ENCODE results near the gene NOM1. TPM values are rescaled to one million over a fixed set of nuclear protein-coding genes. Genes with fewer than 3 reads are reported as not detected.
A peak's percentile ranks its signal among the peaks of the same experiment; 100 is the strongest.

The NOM1 gene
- total RNA-seq, 4 donors from 2014 or later = 12.6 to 20.8 (median 16.3) TPM

DNA sequence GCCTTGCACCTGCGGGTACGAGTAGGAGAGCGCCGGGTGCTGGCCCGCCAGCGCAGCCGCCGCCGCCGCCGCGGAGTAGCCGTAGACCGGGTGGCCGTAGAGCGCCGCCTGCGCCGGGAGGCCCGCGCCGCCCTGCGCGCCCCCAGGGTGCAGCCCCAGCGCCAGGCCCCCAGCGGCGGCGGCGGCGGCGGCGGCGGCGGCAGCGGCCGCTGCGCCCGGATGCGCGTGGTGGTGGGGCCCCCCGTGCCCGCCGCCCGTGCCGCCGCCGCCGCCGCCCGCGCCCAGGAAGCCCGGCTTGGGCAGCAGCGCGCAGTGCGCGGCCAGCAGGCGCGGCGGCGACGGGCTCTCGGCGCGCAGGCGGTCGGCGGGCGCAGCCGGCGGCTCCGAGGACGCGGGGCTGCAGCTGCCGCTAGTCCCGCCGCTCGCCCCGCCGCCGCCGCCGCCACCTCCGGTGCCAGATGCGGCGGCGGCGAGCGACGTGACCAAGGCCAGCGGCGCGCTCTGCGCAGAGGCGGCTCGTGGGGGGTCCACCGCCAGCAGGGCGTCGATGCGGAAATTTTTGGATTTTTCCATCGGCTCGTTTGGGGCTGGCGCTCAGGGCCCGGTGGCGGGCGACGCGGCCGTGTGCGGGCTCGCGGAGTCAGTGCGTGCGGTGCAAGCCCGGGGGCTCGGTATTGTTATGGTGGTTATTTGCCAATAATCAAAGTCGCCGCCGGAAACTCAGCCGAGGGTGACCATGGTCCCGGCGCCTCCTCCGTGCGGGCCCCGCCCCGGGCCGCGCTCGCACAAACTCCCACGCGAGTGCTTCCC, 60.5 kb downstream of the NOM1 start:
- Histone ChIP-seq H3K36me3 (no peaks in the 10 kb centered on the region), H3K4me1 (peaks cover 12 to 48% (median 39%) of the 10 kb centered on the region in 4 donors), H3K27me3 (peaks cover 0 to 98% (median 68%) of the 10 kb centered on the region in 4 donors), H3K4me3 (peak overlapping the region; percentile 54 to 63 (median 56)), H3K9me3 (no peaks in the 10 kb centered on the region), H3K27ac (replicated peaks in 1 of 4) (no peak overlapping the region)
- DNase-seq (ENCODE audit: extremely low spot score) = no peak
- WGBS = 0% methylated on average over 1 of the region's 130 CpGs
- no peak for TF ChIP-seq POLR2A (IDR thresholded peaks at IDR 0.05; ENCODE audit: low read depth)
- TF ChIP-seq, protein P1, sequence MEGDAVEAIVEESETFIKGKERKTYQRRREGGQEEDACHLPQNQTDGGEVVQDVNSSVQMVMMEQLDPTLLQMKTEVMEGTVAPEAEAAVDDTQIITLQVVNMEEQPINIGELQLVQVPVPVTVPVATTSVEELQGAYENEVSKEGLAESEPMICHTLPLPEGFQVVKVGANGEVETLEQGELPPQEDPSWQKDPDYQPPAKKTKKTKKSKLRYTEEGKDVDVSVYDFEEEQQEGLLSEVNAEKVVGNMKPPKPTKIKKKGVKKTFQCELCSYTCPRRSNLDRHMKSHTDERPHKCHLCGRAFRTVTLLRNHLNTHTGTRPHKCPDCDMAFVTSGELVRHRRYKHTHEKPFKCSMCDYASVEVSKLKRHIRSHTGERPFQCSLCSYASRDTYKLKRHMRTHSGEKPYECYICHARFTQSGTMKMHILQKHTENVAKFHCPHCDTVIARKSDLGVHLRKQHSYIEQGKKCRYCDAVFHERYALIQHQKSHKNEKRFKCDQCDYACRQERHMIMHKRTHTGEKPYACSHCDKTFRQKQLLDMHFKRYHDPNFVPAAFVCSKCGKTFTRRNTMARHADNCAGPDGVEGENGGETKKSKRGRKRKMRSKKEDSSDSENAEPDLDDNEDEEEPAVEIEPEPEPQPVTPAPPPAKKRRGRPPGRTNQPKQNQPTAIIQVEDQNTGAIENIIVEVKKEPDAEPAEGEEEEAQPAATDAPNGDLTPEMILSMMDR (IDR thresholded peaks at IDR 0.05) = no peak
- intact Hi-C loops (cut with DNase I) = no loop called here

DNA sequence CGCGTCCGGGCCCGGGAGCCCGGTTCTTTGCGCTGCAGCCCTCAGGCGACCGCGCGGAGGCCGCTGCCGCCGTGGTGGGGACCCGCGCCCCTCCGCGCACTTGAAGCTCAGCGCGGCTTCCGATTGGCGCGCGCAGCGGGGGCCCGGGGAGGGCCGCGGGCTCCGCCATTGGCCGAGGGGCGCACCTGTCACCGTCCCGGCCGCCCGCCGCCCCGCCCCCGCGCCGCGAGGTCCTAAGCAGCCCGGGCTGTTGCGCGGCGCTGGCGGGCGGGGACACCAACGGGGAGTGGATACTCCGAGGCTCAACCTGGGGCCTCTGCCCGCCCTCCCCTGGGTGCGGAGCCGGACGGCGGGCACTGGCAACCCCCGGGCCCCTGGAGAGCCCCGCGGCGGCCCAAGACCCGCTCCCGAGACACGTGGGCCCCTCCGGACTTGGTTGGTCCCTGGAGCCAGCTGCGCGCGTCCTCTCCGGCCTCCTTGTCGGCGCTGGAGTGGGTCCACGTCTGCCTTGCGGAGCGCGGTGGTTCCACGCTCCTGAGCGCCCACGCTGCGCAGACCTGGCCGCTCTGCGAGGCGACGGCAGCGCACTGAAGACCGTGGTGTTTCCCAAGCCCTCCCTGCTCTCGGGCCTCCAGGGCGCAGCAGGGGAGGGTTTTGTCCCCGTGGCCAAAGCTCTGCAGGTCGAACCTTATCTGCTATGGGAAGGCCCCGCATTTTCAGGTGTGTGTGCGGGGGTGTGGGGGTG, 61.2 kb downstream of the NOM1 start, which contains the start of gene MNX1:
Gene MNX1, minus strand, starts transcription at position 76 of the 745 bp plus-strand sequence. CDS start 313 bp downstream, outside the sequence.
- 0% methylated on average over 2 of the region's 87 CpGs for WGBS
- no peak for TF ChIP-seq EP300 (IDR thresholded peaks at IDR 0.05)
- TF ChIP-seq POLR2AphosphoS5 (IDR thresholded peaks at IDR 0.05) = no peak
- TF ChIP-seq, protein P1 (IDR thresholded peaks at IDR 0.05) = no peak
- TF ChIP-seq POLR2A (IDR thresholded peaks at IDR 0.05; ENCODE audit: low read depth) = no peak
- Histone ChIP-seq H3K4me3 (peak within 1 kb of the TSS; percentile 54 to 63 (median 56)), H3K9me3 (no peaks in the 10 kb centered on the region), H3K4me1 (peaks cover 9 to 40% (median 31%) of the 10 kb centered on the region in 4 donors), H3K27ac (replicated peaks in 1 of 4) (no peak within 1 kb of the TSS), H3K27me3 (peaks cover 0 to 98% (median 68%) of the 10 kb centered on the region in 4 donors), H3K36me3 (no peaks in the 10 kb centered on the region)
- intact Hi-C loops (cut with DNase I) = no loop called here
- no peak for DNase-seq (ENCODE audit: extremely low spot score)

- peak overlapping the region; percentile 54 to 63 (median 56) for H3K4me3 ChIP-seq
- WGBS = 1% methylated on average over 25 of the region's 37 CpGs
- H3K4me1 ChIP-seq = peaks cover 6 to 33% (median 27%) of the 10 kb centered on the region in 4 donors
- intact Hi-C loops (cut with DNase I) = no loop called here
- no peaks in the 10 kb centered on the region for H3K9me3 ChIP-seq
- H3K27me3 ChIP-seq = peaks cover 0 to 98% (median 67%) of the 10 kb centered on the region in 4 donors
- no peaks in the 10 kb centered on the region for H3K36me3 ChIP-seq
- H3K27ac ChIP-seq (replicated peaks in 1 of 4) = no peak overlapping the region
- DNase-seq (ENCODE audit: extremely low spot score) = no peak
- TF ChIP-seq POLR2AphosphoS5 (IDR thresholded peaks at IDR 0.05) = no peak
- no peak for TF ChIP-seq EP300 (IDR thresholded peaks at IDR 0.05)
- TF ChIP-seq, protein P1 (IDR thresholded peaks at IDR 0.05) = no peak
- no peak for TF ChIP-seq POLR2A (IDR thresholded peaks at IDR 0.05; ENCODE audit: low read depth)
Measured at GRCh38 chr7:157011333-157012112, 62.0 kb downstream of the NOM1 start.

DNA sequence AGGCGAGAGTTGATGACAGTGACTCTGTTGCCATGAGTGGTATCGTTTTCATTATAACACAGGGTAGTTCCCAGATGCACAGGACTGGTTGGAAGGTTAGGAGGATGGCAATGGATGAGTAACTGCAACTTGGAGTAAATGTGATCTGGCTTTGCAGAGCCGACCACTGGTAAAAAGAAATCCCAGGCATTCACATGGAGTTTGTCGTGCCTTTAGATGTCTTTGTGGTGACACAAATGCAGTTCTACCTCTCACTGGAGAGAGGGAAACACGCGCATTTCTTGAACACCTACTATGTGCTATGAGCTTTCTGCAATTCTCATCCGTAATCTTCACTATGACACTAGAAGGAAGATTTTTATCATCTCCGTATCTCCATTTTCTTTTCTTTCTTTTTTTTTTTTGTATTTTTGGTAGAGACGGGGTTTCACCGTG, 62.6 kb downstream of the NOM1 start:
- Histone ChIP-seq H3K4me3 (no peak overlapping the region), H3K4me1 (peaks cover 6 to 32% (median 27%) of the 10 kb centered on the region in 4 donors), H3K27me3 (peaks cover 0 to 98% (median 66%) of the 10 kb centered on the region in 4 donors), H3K9me3 (no peaks in the 10 kb centered on the region), H3K36me3 (no peaks in the 10 kb centered on the region), H3K27ac (replicated peaks in 1 of 4) (no peak overlapping the region)
- TF ChIP-seq POLR2A (IDR thresholded peaks at IDR 0.05; ENCODE audit: low read depth) (no peak), POLR2AphosphoS5 (IDR thresholded peaks at IDR 0.05) (no peak)
- DNase-seq (ENCODE audit: extremely low spot score) = no peak
- intact Hi-C loops (cut with DNase I) = no loop called here
- 11% methylated on average over 10 of the region's 10 CpGs for WGBS

Data from esophagus muscularis mucosa (tissue), 4 donors.